IMR-90 (cell line): Measurements from ENCODE around the gene RALGPS2. TPM values are rescaled to one million over a fixed set of nuclear protein-coding genes. Genes with fewer than 3 reads are reported as not detected.

Experiments
- ATAC-seq: fragments of 200-7000 bp; cut with Tn5 transposase; 2 replicates; pipeline ENCODE4 v1.9.1; 2020; ENCODE audit warnings: low read depth, mild to moderate bottlenecking, moderate library complexity
- BruUV-seq: library from RNA; stranded (reverse); fragments of 400-500 nt; replicated peaks from 2 replicates; lab custom pipeline; 2021; lab: Mats Ljungman, UMichigan
- CTCF ChIA-PET: fragments of 300-600 bp; formaldehyde crosslinking; extraction: SDS; loops from one replicate; lab custom pipeline; 2021; ENCODE audit warnings: antibody characterized with exemption; lab: Yijun Ruan, JAX
- POLR2A ChIA-PET: fragments of 300-600 bp; sonication (Branson Sonifier 250); formaldehyde crosslinking; loops from one replicate; lab custom pipeline; 2022; ENCODE audit warnings: antibody characterized with exemption; ENCODE audit not compliant: unreplicated experiment; lab: Charles Lee
- DNase-seq: peaks from one replicate; pipeline ENCODE4 v3.0.0; 2013
- H2AFZ ChIP-seq: replicated peaks from 2 replicates; pipeline ENCODE3; 2013; ENCODE audit warnings: low read length, mild to moderate bottlenecking; ENCODE audit not compliant: poor library complexity
- H2AK5ac ChIP-seq: 2 replicates; pipeline ENCODE4 v1.6.1; 2013; ENCODE audit warnings: low read depth, low read length, inconsistent platforms
- H2AK9ac ChIP-seq: replicated peaks from 2 replicates; pipeline ENCODE3; 2013; ENCODE audit warnings: mild to moderate bottlenecking, low read depth, low read length, moderate library complexity; ENCODE audit not compliant: poor library complexity
- H2BK120ac ChIP-seq: 2 replicates; pipeline ENCODE4 v1.6.1; 2013; ENCODE audit warnings: low read depth, low read length, inconsistent platforms
- H2BK15ac ChIP-seq: 3 replicates; pipeline ENCODE4 v1.6.1; 2013; ENCODE audit warnings: low read depth, low read length, inconsistent platforms
- H2BK20ac ChIP-seq: 2 replicates; pipeline ENCODE4 v1.6.1; 2013; ENCODE audit warnings: low read depth, mild to moderate bottlenecking, inconsistent platforms, low read length, moderate library complexity
- H2BK5ac ChIP-seq: 2 replicates; pipeline ENCODE4 v1.6.1; 2013; ENCODE audit warnings: mild to moderate bottlenecking, low read depth, low read length, inconsistent platforms; ENCODE audit not compliant: poor library complexity, severe bottlenecking
- H3K14ac ChIP-seq: replicated peaks from 2 replicates; pipeline ENCODE4 v1.6.1; 2013; ENCODE audit warnings: low read depth, low read length, inconsistent platforms
- H3K18ac ChIP-seq: 2 replicates; pipeline ENCODE4 v1.6.1; 2013; ENCODE audit warnings: low read depth, low read length, control low read depth
- H3K23ac ChIP-seq: 2 replicates; pipeline ENCODE4 v1.6.1; 2013; ENCODE audit warnings: low read depth, low read length, inconsistent platforms
- H3K27ac ChIP-seq: 2 replicates; pipeline ENCODE4 v1.5.1; 2013; ENCODE audit warnings: mild to moderate bottlenecking, control low read depth, low read length; ENCODE audit not compliant: insufficient read depth
- H3K27me3 ChIP-seq: 2 replicates; pipeline ENCODE4 v1.6.1; 2013; ENCODE audit warnings: low read length; ENCODE audit not compliant: control insufficient read depth, insufficient read depth
- H3K36me3 ChIP-seq: 2 replicates; pipeline ENCODE4 v1.6.1; 2013; ENCODE audit warnings: low read length, mixed read lengths; ENCODE audit not compliant: control insufficient read depth, insufficient read depth
- H3K4ac ChIP-seq: 2 replicates; pipeline ENCODE4 v1.6.1; 2013; ENCODE audit warnings: low read depth, low read length, inconsistent platforms
- H3K4me1 ChIP-seq: 2 replicates; pipeline ENCODE4 v1.6.1; 2013; ENCODE audit warnings: low read length, mixed read lengths; ENCODE audit not compliant: control insufficient read depth, insufficient read depth
- H3K4me2 ChIP-seq: 2 replicates; pipeline ENCODE4 v1.6.1; 2013; ENCODE audit warnings: low read depth, mild to moderate bottlenecking, control low read depth, low read length, moderate library complexity
- H3K4me3 ChIP-seq: 2 replicates; pipeline ENCODE4 v1.5.1; 2013; ENCODE audit warnings: low read depth, mild to moderate bottlenecking, control low read depth, low read length, moderate library complexity; ENCODE audit not compliant: insufficient read depth
- H3K56ac ChIP-seq: 2 replicates; pipeline ENCODE4 v1.6.1; 2013; ENCODE audit warnings: low read length, inconsistent platforms; ENCODE audit not compliant: insufficient read depth; ENCODE audit errors: extremely low read depth
- H3K79me1 ChIP-seq, 2 experiments: 2 replicates each; pipeline ENCODE4 v1.6.1; 2013; ENCODE audit warnings: low read length in 2 of 2, inconsistent platforms in 1 of 2, low read depth in 1 of 2
- H3K9ac ChIP-seq: 2 replicates; pipeline ENCODE4 v1.6.1; 2013; ENCODE audit warnings: low read depth, low read length, control low read depth
- H3K9me1 ChIP-seq: 2 replicates; pipeline ENCODE4 v1.6.1; 2013; ENCODE audit warnings: low read length, inconsistent platforms; ENCODE audit not compliant: insufficient read depth
- H3K9me3 ChIP-seq: 2 replicates; pipeline ENCODE4 v1.6.1; 2013; ENCODE audit warnings: low read length; ENCODE audit not compliant: control insufficient read depth, insufficient read depth
- H4K20me1 ChIP-seq: 2 replicates; pipeline ENCODE4 v1.6.1; 2013; ENCODE audit warnings: low read length, inconsistent platforms; ENCODE audit not compliant: insufficient read depth
- H4K5ac ChIP-seq: 2 replicates; pipeline ENCODE4 v1.6.1; 2013; ENCODE audit warnings: mild to moderate bottlenecking, low read depth, low read length, control low read depth
- H4K8ac ChIP-seq, 2 experiments: 2 replicates each; pipeline ENCODE4 v1.6.1; 2013; ENCODE audit warnings: low read depth in 2 of 2, low read length in 2 of 2, control low read depth in 1 of 2, inconsistent platforms in 1 of 2
- H4K91ac ChIP-seq: 2 replicates; pipeline ENCODE4 v1.6.1; 2013; ENCODE audit warnings: low read depth, low read length, inconsistent platforms; ENCODE audit not compliant: insufficient read depth
- CEBPB ChIP-seq: IDR thresholded peaks from 2 replicates; pipeline ENCODE4 v1.6.1; 2012; ENCODE audit warnings: low read depth, low read length, improper control_type of control experiment
- CTCF ChIP-seq: conservative IDR thresholded peaks from 2 replicates; pipeline ENCODE4 v1.5.1; 2012; ENCODE audit warnings: mild to moderate bottlenecking, low read depth, low read length, improper control_type of control experiment
- MAZ ChIP-seq: IDR thresholded peaks from 2 replicates; pipeline ENCODE4 v1.6.1; 2012; ENCODE audit warnings: low read depth, mild to moderate bottlenecking, low read length, improper control_type of control experiment, moderate library complexity, borderline replicate concordance
- MXI1 ChIP-seq: IDR thresholded peaks from 2 replicates; pipeline ENCODE4 v1.6.1; 2012; ENCODE audit warnings: low read depth, mild to moderate bottlenecking, low read length, moderate library complexity, borderline replicate concordance
- RCOR1 ChIP-seq: IDR thresholded peaks from 2 replicates; pipeline ENCODE4 v1.6.1; 2012; ENCODE audit warnings: mild to moderate bottlenecking, low read length, improper control_type of control experiment; ENCODE audit not compliant: insufficient replicate concordance
- SMC3 ChIP-seq: fragments of 150-350 bp; IDR thresholded peaks from 2 replicates; pipeline ENCODE4 v1.6.1; 2016; ENCODE audit warnings: low read depth, mild to moderate bottlenecking, antibody characterized with exemption, low read length, moderate library complexity
- WGBS, 2 experiments: methylation state at CpG; one replicate each; pipeline versions ENCODE4 v1.1.5 to v1.1.7; 2013; ENCODE audit warnings: missing lambda C conversion rate in 2 of 2; ENCODE audit not compliant: insufficient read length in 1 of 2; ENCODE audit errors: extremely low coverage in 2 of 2; 5-methylcytosine and 5-hydroxymethylcytosine counted together
- dilution Hi-C: fragments of 300-500 bp; cut with HindIII; formaldehyde crosslinking; loops from one replicate; pipeline ENCODE4 v1.14.3; 2018; ENCODE audit warnings: low sequenced_read_pairs; ENCODE audit not compliant: unreplicated experiment
- in situ Hi-C: fragments of 300-500 bp; cut with MboI; formaldehyde crosslinking; loops from 3 replicates; pipeline ENCODE4 v1.14.3; 2019; ENCODE audit warnings: low sequenced_read_pairs, inconsistent platforms, mixed read lengths
- intact Hi-C: fragments of 100-400 bp; cut with micrococcal nuclease; formaldehyde crosslinking; loops from 2 replicates; pipeline ENCODE4 v1.10.0; 2022
- polyA plus RNA-seq, 3 experiments: library from polyadenylated mRNA; depleted of rRNA; stranded (reverse); fragments of >200 nt; gene quantifications; 2 replicates each; pipeline ENCODE4 v1.2.3, GENCODE V29; 2012; ENCODE audit warnings: low replicate concordance in 1 of 3
- total RNA-seq: library from RNA; depleted of rRNA; stranded (reverse); fragments of >200 nt; gene quantifications from 2 replicates; pipeline ENCODE4 v1.2.3, GENCODE V29; 2012

Gene RALGPS2
- total and polyA plus RNA-seq, 2 of the 4 experiments (the other 2 are of a cell fraction), result 13.8 to 148 TPM

DNA sequence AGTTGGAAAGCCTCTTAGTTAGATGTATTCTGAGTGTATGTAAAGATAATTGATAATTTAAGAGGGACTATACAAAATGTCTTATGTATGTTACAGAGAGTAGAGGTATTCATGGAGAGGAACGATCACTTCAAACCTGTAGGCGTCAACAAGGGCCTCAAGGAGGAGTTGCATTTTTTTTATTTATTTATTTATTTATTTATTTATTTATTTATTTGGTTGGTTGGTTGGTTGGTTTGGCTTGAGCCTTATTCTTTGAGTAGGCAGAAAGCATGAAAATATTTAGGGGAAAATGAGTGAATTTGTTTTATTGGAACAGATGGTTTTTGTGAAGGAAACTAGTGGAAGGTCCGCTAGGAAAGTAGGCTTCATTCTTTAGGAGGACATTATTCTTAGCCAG is 137.4 kb downstream of the RALGPS2 start:
- Histone ChIP-seq H2BK15ac (no peak overlapping the region), H3K27me3 (no peaks in the 10 kb centered on the region), H2BK20ac (no peak overlapping the region), H2AFZ (no peak overlapping the region), H3K36me3 (peaks cover 8% of the 10 kb centered on the region), H3K18ac (no peak overlapping the region), H3K9me1 (peaks cover 7% of the 10 kb centered on the region; the same call in 1 of the 2 replicates), H2BK5ac (no peak overlapping the region), H2BK120ac (no peak overlapping the region), H3K4me3 (no peak overlapping the region), H3K79me1 (peaks cover 2 to 6% of the 10 kb centered on the region in 2 experiments; a peak in 3 of 4 replicates), H4K20me1 (no peaks in the 10 kb centered on the region), H3K14ac (no peak overlapping the region), H3K56ac (no peak overlapping the region), H3K4me2 (no peak overlapping the region), H3K9ac (no peak overlapping the region), H4K8ac (no peak overlapping the region), H3K4me1 (no peaks in the 10 kb centered on the region; the same call in 1 of the 2 replicates), H2AK5ac (no peak overlapping the region), H3K9me3 (no peaks in the 10 kb centered on the region), H3K23ac (no peak overlapping the region), H4K5ac (no peak overlapping the region), H3K4ac (no peak overlapping the region), H2AK9ac (no peak overlapping the region), H4K91ac (no peak overlapping the region), H3K27ac (no peak overlapping the region)
- DNase-seq, result no peak
- CTCF ChIA-PET, result no interaction called here
- in situ Hi-C loops (no loop called here), intact Hi-C loops (no loop called here), dilution Hi-C loops (no loop called here)
- POLR2A ChIA-PET, result no interaction called here
- no TSS peak for BruUV-seq
- no peak for TF ChIP-seq CTCF
- TF ChIP-seq MXI1, result no peak
- TF ChIP-seq MAZ, result no peak
- no peak for TF ChIP-seq RCOR1
- no peak for TF ChIP-seq CEBPB
- no peak for TF ChIP-seq SMC3
- no peak for ATAC-seq
- WGBS, 2 experiments, result 100% methylated on average over 1 of the region's 3 CpGs; no CpG with 5 or more reads in 1 of the 2 experiments
